HG02798 (cell line): Measurements from ENCODE around the gene ABCB6.
"Not testable (repeated sequence)": the region's sequence is repeated elsewhere in the genome, so short reads cannot be mapped to it uniquely, and the experiment has no call there.

ENCODE experiments used
- ATAC-seq: cut with Tn5 transposase; IDR thresholded peaks from one replicate; pipeline ENCODE4 v1.9.1; 2021; ENCODE audit warnings: mild to moderate bottlenecking; ENCODE audit not compliant: unreplicated experiment, poor library complexity

ABCB6 gene

DNA sequence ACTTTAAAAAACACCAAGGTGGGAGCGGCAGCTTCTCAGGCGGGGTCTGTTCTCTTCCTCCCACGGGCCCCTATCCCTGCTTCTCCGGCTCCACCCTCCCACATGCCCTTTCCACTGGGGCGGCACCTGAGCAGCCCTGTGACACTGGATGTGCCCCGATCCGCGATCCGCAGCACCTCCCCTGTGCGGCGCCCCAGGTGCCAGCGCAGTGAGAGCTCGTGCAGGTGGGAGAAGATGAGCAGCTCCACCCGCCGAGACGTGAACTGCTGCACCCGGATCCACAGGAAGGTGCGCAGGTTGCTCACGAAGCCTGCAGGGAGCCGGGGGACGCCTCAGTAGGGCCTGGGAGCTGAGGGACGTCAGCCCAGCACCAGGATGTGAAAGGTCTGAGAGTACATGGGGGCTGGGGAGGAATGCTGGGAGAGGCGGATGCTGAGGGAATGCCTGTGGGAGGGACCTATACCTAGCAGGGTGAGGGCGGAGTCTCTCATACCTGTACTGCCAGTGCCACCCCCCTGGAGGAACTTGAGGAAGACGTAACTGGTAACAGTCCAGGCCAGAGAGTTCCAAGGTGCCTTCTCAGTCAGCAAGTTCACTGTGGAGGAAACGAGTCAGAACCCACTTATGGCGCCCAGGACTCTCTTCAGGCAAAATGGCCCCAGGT lies 2.8 kb downstream of the ABCB6 start:
- no peak for ATAC-seq

DNA sequence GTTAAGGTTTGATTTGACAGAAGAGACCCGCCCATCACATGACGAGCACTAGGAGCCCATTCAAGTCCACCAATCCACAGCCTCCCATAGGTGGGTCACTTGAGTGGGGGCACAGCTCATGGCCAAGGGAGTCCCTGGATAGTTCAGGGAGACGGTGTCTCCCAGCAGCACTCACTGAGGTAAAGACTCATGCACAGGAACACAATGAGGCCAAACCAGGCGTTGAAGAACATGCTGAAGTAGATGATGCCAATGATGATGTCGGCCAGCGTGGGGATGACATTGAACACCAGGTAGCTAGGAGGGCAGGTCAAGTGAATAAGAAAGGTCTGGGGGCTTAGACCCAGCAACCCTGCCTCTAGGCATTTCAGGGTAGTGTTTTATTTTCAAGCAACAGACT lies 4.0 kb downstream of the ABCB6 start:
- no peak for ATAC-seq

DNA sequence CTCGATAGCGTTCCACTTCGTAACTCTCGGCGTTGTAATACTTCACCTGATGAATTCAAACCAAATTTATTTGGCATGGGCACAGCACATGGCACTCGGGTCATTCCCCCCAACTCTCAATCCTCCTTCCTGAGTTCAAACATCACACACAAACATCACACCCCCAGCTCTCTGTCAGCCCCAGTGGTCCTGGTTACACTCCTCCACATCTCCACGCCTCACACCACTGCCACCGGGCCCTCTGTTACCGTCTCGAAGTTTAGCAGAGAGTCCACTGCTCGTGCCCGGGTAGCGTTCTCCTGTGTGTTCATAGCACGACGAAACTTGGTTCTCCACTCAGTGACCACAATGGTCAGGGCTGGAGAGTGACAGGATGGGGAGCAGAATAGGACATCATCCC lies 4.6 kb downstream of the ABCB6 start:
- no peak for ATAC-seq

DNA sequence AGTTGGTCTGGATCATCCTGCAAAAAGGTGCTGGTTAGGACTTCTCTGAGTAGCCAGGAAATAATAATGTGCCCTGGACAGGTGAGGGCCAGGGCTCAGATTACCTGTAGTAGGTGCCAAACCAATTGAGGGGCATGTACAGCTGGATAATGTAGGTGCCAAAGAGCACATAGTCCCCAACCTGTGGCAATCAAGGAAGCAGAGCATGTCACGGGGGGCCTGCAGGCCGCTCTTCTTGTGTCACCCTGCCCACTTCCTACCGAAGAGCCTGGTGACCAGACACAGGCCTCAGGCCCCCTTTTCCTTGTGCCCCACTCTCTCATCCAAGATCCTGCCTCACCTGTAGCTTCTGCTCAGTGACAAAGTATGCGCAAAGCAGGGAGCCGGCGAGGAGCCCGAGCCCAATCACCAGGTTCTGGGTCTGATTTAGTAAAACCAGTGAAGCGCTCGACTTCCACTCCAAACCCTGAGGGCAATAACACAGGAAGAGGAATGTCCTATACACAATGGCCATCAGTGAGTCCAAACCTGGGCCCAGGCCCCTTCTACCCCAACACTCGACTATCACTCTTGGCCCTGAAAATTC lies 5.2 kb downstream of the ABCB6 start:
- no peak for ATAC-seq

DNA sequence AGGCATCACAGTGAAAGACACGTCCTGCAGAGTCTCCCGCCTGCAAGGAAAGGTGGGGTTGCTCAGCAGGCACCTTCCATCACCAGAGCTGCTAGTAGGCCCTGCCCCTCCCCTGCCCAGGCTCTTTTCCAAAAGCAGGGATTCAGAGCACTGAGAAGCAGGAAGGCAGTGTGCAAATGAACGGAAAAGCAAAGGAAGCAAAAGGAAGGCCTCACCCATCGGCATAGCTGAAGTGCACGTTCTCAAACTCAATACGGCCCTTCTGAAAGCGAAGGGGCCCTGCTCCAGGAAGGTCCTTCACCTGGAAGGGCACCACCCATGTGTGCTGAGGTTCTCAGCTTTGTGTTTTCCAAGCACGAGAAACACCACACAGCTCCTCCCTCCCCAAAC lies 5.7 kb downstream of the ABCB6 start:
- ATAC-seq = no peak

DNA sequence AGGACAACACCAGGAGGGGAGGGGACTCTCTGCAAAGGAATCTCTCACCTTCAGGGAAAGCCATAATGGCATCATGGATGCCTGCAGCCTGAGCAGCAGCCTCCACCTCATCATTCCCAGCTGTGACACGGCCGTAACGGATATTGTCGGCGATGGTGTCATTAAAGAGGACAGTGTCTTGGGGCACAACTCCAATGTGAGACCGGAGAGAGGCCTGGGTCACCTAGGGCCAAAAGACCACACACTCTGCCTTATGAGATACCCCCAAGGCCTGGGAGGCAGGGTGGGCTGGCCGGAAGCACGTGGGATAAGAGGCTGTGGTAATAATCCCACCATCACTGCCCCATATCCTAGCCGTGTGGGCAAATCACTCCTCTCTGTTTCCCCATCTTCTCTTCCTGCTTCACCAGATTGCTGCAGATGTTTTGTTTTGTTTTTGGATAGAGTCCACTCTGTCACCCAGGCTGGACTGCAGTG lies 7.8 kb downstream of the ABCB6 start:
- no peak for ATAC-seq

DNA sequence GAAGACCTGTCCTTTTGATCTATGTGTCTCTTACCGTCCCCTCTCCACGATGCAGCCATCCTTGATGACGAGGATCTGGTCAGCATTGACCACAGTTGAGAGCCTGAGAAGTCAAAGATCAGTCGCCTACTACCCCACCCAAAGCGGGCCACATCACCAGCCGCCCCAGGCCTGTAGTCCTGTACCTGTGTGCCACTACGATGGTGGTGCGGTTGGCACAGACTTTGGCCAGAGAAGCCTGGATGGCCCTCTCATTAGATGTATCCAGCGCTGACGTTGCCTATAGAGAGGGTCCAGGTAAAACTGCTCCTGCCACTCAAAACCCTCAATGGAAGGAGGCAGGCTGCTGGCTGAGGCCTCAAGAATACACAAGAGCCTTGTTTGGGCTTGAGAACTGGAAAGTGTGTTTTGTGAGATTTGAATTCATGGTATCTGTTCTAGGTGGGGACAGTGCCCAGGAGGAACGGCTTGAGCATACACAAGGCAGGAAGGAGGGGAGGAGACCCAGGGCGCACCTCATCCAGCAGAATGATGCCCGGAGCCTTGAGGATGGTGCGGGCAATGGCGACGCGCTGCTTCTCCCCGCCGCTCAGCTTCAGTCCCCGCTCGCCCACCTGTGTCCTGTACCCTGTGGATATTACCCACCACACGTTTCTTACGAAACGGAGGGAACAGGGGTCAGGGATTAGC lies 8.4 kb downstream of the ABCB6 start:
- ATAC-seq = no peak

DNA sequence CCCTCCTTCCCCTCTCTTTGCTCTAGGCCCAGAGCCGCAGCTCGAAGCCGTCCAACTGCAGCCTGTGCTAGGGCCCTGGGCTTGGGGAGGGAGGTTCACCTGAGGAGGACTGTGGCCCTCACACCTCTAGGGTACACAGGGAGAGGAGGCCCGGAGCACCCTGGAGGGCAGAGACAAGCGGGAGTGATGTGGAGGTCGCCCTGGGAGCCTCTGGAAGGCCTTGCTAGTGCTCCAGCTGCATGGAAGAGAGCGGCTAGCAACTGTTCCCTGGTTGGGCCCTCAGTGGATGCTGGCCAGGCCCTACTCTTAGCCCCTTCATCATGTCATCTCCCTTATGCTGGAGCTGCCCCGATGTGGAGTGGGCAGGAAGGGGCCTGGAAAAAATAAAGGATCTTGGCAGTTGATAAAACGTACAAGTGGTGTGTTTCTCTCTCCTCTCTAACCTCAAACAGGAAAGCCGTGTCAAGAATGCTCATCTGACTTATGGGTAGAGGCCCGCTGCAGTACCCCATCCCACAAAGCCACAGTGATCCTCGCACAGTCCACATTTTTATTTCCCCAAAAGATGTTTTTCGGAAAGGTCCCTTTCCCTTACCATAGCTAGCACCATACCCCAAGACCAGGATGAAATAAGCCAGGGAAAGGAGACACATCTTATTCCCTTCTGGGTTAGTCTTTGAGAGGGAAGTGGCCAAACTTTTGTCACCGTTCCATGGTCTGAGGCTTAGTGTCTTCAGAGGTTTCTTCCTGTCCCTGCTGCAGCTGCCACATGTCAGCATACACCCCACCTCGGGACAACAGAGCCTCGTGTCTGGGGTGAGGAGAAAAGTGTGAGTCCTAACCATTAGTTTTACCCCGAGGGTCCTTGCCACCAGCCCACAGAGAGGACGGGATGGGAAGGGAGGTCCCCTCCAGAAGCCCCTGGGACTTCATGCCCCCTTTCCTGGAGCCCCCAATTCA lies 9.2 kb downstream of the ABCB6 start:
- no peak for ATAC-seq

DNA sequence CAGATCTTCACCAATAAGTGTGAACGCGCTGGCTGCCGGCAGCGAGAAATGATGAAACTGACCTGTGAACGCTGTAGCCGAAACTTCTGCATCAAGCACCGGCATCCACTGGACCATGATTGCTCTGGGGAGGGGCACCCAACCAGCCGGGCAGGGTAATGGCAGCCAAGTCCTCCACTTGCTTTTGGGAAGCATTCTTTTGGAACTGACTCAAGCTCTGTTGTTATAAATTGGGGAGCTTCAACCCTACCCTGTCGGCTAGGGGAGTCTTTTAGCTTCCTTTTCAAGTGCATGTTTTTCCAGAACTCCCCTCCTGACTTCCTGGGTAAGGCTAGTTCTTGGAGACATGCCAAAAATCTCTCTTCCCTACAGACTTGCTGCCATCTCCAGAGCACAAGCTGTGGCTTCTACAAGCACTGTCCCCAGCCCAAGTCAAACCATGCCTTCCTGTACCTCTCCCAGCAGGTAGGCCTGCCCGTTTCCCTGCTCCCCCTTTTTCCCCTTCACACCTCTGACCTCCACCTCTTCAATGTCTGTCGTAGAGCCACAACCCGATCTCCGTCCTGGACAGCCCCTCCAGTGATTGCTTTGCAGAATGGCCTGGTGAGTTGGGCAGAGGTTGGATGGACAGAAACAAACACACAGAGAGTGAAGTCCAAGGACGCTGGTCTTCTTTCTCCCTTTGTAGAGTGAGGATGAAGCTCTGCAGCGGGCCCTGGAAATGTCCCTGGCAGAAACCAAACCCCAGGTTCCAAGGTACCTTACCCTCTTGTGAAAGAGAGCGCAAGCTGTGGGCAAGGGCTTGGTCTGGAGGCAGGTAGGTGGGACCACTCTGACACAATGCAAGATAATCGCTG lies 10.6 kb downstream of the ABCB6 start:
- ATAC-seq = no peak

DNA sequence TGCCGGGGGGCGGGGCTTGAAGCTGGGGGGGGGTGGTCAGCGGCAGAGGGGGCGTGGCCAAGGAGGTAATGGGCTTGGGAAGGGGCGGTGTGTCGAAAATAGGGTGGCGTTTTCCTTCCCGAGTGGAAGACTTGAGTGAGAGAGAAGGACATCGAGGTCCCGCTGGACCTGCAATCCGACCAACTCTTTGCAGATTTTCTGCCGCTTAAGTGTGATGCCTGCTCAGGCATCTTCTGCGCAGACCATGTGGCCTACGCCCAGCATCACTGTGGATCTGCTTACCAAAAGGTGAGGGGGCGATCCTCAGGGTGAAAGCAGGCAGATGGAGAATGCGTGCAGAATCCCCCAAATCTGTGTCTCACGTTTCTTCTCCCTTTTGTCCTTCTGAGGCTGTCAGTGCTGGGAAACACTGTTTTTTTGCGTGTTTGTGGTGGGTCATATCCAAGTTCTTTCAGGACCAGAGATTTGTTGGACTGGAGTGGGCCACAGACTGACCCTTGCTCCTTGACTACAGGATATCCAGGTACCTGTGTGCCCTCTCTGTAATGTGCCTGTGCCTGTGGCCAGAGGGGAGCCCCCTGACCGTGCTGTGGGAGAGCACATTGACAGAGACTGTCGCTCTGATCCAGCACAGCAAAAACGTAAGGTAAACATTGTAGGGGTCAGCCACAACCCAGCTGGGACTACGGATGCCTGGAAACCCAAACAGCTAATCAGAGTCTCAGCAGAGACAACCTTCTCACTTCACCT lies 11.4 kb downstream of the ABCB6 start:
- no peak for ATAC-seq

DNA sequence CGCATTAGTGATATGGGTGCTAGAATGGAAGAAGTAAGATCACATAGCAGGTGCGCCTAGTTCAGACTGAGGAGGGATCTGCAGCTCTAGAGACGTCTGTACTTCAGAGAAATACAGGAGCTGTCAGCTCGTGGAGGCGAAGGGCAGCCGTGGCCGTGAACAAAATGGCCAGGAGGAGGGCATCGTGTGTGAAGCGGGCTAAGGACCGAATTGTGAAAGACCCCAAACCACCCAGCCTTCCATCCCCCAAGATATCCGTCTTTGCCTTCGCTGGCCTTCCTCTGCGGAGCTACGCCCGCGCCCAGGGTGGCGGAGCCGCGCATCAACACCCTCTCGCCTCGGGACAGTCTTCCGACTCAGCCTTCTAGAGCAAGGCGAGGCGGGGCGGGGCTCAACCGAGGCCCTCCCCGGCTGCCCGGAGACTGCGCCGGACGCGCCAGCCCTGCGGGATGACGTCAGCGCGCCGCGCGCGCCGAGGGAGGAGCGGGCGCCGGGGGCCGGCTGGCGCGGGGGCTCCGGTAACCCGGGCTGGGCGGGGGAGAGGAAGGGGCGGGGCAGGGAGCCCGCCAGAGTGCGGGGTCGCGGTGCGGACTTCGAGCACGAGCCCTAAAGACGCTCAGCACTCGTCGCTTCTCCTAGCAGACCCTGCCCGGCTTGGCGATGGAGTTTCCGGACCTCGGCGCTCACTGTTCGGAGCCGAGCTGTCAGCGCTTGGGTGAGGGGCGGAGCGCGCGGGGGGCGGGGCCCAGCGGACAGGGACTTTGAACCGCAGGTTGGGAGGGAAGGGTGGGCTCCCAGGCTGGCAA lies 12.2 kb downstream of the ABCB6 start, which contains the start of gene ZFAND2B:
Gene ZFAND2B, plus strand, starts transcription at position 455 of the 806 bp plus-strand sequence. Its CDS starts 206 bp downstream, at position 661.
- peak; percentile 98 for ATAC-seq

DNA sequence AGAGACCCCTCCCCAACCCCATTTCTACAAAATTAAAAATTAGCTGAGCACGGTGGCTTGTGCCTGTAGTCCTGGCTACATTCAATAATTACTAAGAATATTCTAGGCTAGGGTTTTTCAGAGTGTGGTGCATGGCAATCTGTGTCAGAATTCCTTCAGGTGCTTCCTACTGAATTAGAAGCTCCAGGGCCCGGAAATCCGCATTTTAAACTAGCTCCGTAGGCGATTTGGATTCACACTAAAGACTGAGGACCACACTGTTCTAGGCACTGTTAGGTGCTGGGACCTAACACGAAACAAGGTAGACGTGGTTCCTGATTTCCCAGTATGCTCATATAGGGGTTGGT lies 12.8 kb downstream of the ABCB6 start:
- ATAC-seq = no peak

DNA sequence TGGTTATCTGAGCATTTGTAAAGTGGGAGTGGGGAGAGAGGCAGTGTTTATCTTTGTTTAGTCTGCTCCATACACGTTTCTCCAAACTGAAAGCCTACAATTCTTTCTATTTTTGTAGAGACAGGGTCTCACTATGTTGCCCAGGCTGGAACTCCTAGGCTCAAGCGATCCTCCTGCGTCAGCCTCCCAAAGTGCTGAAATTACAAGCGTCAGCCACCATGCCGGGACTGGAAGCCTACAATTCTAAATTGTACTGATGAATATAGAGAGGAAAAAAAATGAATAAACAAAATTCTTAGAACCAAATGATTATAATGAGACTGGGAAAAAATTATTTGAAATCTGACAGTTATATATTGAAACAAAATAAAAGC lies 13.6 kb downstream of the ABCB6 start:
- ATAC-seq = no peak

DNA sequence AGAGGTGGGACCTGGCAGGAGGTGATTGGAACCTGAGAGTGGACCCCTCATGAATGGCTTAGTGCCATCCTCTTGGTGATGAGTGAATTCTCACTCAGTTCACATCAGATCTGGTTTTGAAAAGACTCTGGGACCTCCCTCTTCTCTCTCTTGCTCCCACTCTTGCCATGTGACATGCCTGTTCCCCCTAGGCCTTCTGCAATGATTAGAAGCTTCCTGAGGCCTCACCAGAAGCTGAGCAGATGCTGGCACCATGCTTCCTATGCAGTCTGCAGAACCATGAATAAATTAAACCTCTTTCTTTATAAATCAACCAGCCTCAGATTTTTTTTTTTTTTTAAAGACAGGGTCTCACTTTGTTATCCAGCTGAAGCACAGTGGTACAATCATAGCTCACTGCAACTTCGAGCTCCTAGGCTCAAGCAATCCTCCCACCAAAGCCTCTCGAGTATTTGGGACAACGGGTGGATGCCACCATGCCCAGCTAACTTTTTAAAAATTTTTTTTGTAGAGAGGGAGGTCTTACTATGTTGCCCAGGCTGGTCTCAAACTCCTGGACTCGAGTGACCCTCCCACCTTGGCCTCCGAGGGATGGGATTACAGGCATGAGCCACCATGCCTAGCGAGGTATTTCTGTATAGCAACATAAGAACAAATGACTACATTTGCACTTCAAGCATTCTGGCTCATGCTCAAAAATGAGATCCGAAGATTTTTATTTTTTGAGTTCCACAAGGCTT lies 14.2 kb downstream of the ABCB6 start:
- ATAC-seq = no peak

DNA sequence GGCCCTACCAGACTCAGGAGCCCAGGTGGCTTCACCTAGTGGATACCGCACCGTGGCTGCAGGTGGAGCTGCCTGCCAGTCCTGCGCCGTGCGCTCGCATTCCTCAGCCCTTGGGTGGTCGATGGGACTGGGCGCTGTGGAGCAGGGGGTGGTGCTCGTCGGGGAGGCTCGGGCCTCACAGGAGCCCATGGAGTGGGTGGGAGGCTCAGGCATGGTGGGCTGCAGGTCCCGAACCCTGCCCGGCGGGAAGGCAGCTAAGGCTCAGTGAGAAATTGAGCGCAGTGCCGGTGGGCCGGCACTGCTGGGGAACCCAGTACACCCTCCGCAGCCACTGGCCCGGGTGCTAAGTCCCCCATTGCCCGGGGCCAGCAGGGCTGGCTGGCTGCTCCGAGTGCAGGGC lies 17.4 kb downstream of the ABCB6 start:
- not testable (repeated sequence) for ATAC-seq

DNA sequence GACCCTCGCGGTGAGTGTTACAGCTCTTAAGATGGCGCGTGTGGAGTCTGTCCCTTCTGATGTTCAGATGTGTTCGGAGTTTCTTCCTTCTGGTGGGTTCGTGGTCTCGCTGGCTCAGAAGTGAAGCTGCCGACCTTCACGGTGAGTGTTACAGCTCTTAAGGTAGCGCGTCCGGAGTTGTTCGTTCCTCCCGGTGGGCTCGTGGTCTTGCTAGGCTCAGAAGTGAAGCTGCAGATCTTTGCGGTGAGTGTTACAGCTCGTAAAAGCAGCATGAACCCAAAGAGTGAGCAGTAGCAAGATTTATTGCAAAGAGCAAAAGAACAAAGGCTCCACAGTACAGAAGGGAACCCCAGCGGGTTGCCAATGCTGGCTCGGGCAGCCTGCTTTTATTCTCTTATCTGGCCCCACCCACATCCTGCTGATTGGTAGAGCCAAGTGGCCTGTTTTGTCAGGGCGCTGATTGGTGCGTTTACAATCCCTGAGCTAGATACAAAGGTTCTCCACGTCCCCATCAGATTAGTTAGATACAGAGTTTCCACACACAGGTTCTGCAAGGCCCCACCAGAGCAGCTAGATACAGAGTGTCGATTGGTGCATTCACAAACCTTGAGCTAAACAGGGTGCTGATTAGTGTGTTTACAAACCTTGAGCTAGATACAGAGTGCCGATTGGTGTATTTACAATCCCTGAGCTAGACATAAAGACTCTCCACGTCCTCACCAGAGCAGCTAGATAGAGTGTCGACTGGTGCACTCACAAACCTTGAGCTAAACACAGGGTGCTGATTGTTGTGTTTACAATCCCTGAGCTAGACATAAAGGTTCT lies 18.0 kb downstream of the ABCB6 start:
- not testable (repeated sequence) for ATAC-seq
